ENCODE measurements around the gene POU6F2. TPM values are rescaled to one million over a fixed set of nuclear protein-coding genes. Genes with fewer than 3 reads are reported as not detected.

The POU6F2 gene
- total RNA-seq, 1 experiment from 2014 or later = not detected

- peaks cover 67% of the 10 kb centered on the region for H3K27me3 ChIP-seq (replicated peaks; ENCODE audit: insufficient read depth, low read depth, low read length, poor library complexity)
- POLR2A ChIA-PET (ENCODE audit: low non-redundant PET) = no interaction called here
- intact Hi-C loops (cut with micrococcal nuclease; ENCODE audit: unreplicated experiment) = loop anchor here (2.0 kb wide), 1 partner anchor 668 kb away; no protein-coding TSS in a partner anchor
- no peak for TF ChIP-seq EZH2 (IDR thresholded peaks at IDR 0.05; ENCODE audit: borderline replicate concordance, low read depth, low read length, poor library complexity, severe bottlenecking)
- TF ChIP-seq, protein P1, sequence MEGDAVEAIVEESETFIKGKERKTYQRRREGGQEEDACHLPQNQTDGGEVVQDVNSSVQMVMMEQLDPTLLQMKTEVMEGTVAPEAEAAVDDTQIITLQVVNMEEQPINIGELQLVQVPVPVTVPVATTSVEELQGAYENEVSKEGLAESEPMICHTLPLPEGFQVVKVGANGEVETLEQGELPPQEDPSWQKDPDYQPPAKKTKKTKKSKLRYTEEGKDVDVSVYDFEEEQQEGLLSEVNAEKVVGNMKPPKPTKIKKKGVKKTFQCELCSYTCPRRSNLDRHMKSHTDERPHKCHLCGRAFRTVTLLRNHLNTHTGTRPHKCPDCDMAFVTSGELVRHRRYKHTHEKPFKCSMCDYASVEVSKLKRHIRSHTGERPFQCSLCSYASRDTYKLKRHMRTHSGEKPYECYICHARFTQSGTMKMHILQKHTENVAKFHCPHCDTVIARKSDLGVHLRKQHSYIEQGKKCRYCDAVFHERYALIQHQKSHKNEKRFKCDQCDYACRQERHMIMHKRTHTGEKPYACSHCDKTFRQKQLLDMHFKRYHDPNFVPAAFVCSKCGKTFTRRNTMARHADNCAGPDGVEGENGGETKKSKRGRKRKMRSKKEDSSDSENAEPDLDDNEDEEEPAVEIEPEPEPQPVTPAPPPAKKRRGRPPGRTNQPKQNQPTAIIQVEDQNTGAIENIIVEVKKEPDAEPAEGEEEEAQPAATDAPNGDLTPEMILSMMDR (conservative IDR thresholded peaks at IDR 0.05; ENCODE audit: low read depth, low read length) = peak; percentile 82
- DNase-seq (ENCODE audit: low spot score) = peak; percentile 70
- no peaks in the 10 kb centered on the region for H3K36me3 ChIP-seq (ENCODE audit: insufficient read depth, low read length, poor library complexity, severe bottlenecking)
- no TSS peak for BruUV-seq (replicated peaks)
- no peak overlapping the region for H3K4me3 ChIP-seq (ENCODE audit: low read depth, low read length, poor library complexity, severe bottlenecking)
- H3K4me1 ChIP-seq (ENCODE audit: insufficient read depth, low read length, poor library complexity, severe bottlenecking) = peaks cover 14% of the 10 kb centered on the region
- H3K9me3 ChIP-seq (ENCODE audit: low read depth, low read length, poor library complexity, severe bottlenecking) = no peaks in the 10 kb centered on the region
- CTCF ChIA-PET = no interaction called here
- H3K27ac ChIP-seq (ENCODE audit: low read depth, low read length, poor library complexity, severe bottlenecking) = no peak overlapping the region
Measured at GRCh38 chr7:39465055-39465929, 487.6 kb downstream of the POU6F2 start.

- CTCF ChIA-PET = no interaction called here
- Histone ChIP-seq H3K27me3 (replicated peaks; ENCODE audit: insufficient read depth, low read depth, low read length, poor library complexity) (peaks cover 62% of the 10 kb centered on the region), H3K4me3 (ENCODE audit: low read depth, low read length, poor library complexity, severe bottlenecking) (no peak overlapping the region), H3K4me1 (ENCODE audit: insufficient read depth, low read length, poor library complexity, severe bottlenecking) (no peaks in the 10 kb centered on the region), H3K36me3 (ENCODE audit: insufficient read depth, low read length, poor library complexity, severe bottlenecking) (no peaks in the 10 kb centered on the region), H3K9me3 (ENCODE audit: low read depth, low read length, poor library complexity, severe bottlenecking) (no peaks in the 10 kb centered on the region), H3K27ac (ENCODE audit: low read depth, low read length, poor library complexity, severe bottlenecking) (no peak overlapping the region)
- TF ChIP-seq, protein P1 (conservative IDR thresholded peaks at IDR 0.05; ENCODE audit: low read depth, low read length) = no peak
- no peak for TF ChIP-seq EZH2 (IDR thresholded peaks at IDR 0.05; ENCODE audit: borderline replicate concordance, low read depth, low read length, poor library complexity, severe bottlenecking)
- DNase-seq (ENCODE audit: low spot score) = no peak
- no TSS peak for BruUV-seq (replicated peaks)
- intact Hi-C loops (cut with micrococcal nuclease; ENCODE audit: unreplicated experiment) = no loop called here
- POLR2A ChIA-PET (ENCODE audit: low non-redundant PET) = no interaction called here
Measured at GRCh38 chr7:39468261-39468660, 490.6 kb downstream of the POU6F2 start.

GRCh38 chr7:39468808-39469374 is 491.2 kb downstream of the POU6F2 start:
- Histone ChIP-seq H3K36me3 (ENCODE audit: insufficient read depth, low read length, poor library complexity, severe bottlenecking) (no peaks in the 10 kb centered on the region), H3K4me1 (ENCODE audit: insufficient read depth, low read length, poor library complexity, severe bottlenecking) (no peaks in the 10 kb centered on the region), H3K27me3 (replicated peaks; ENCODE audit: insufficient read depth, low read depth, low read length, poor library complexity) (peaks cover 55% of the 10 kb centered on the region), H3K4me3 (ENCODE audit: low read depth, low read length, poor library complexity, severe bottlenecking) (no peak overlapping the region), H3K27ac (ENCODE audit: low read depth, low read length, poor library complexity, severe bottlenecking) (no peak overlapping the region), H3K9me3 (ENCODE audit: low read depth, low read length, poor library complexity, severe bottlenecking) (no peaks in the 10 kb centered on the region)
- TF ChIP-seq, protein P1 (conservative IDR thresholded peaks at IDR 0.05; ENCODE audit: low read depth, low read length) = no peak
- no peak for TF ChIP-seq EZH2 (IDR thresholded peaks at IDR 0.05; ENCODE audit: borderline replicate concordance, low read depth, low read length, poor library complexity, severe bottlenecking)
- intact Hi-C loops (cut with micrococcal nuclease; ENCODE audit: unreplicated experiment) = no loop called here
- DNase-seq (ENCODE audit: low spot score) = no peak
- CTCF ChIA-PET = no interaction called here
- BruUV-seq (replicated peaks) = no TSS peak
- POLR2A ChIA-PET (ENCODE audit: low non-redundant PET) = no interaction called here

All from A673 (cell line).